ENCODE measurements around the gene TMEM161B.
"Not testable (repeated sequence)": the region's sequence is repeated elsewhere in the genome, so short reads cannot be mapped to it uniquely, and the experiment has no call there.

TMEM161B gene

DNA sequence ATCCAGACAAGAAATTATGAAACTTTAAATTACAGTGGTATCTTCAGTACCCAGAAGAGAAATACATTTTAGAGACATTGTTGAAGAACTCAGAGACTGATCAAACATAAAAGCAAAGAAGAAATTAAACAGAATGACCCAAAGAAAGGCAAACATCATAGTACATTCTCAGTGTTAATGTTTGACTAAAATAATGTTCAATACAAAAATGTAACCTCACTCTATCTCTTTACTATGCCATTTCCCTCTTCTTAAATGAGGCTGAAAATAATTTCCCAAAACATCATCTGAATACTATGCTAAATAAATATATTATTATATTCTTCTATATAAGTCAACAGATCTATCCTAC lies 22.8 kb downstream of the TMEM161B start:
- Histone ChIP-seq H3K4me1 (ENCODE audit: control insufficient read depth, insufficient read depth, low read length) (no peaks in the 10 kb centered on the region), H3K4me3 (ENCODE audit: low read length) (no peak overlapping the region), H3K27me3 (ENCODE audit: control insufficient read depth, insufficient read depth, low read length) (no peaks in the 10 kb centered on the region), H3K9ac (ENCODE audit: low read length) (no peak overlapping the region), H3K27ac (ENCODE audit: low read depth, low read length) (no peak overlapping the region), H3K36me3 (ENCODE audit: control insufficient read depth, insufficient read depth, low read length) (no peaks in the 10 kb centered on the region)

DNA sequence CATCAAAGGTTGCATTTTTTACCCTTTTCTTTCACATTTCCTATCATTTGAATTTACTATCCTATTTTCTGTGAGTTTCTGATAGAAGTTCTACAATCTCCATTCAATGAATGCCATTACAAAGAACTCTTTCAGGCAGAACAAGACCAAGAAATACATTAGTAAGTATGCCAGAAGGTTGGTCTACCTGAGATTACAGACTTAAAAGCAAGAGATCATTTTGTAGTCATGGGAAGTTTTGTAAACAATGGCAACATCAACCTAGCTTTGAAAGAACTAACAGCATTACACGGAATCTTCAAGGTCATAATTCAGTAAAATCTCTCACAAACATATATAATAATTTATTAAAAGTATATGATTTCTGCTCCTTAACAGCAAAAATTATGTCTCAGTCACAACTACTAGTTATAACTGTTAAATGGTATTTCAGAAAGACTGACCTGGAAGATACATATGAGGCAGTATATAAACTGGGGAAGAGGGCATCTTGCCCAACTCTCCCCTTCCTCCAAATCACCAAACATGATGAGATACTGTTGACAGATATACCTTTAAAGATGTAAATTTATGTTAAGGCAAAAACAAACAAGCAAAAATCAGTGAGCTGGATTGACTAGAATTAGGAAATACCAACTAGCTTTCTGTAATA lies 23.3 kb downstream of the TMEM161B start:
- no peak overlapping the region for H3K4me3 ChIP-seq (ENCODE audit: low read length)
- H3K9ac ChIP-seq (ENCODE audit: low read length): no peak overlapping the region
- no peak overlapping the region for H3K27ac ChIP-seq (ENCODE audit: low read depth, low read length)
- no peaks in the 10 kb centered on the region for H3K4me1 ChIP-seq (ENCODE audit: control insufficient read depth, insufficient read depth, low read length)
- no peaks in the 10 kb centered on the region for H3K27me3 ChIP-seq (ENCODE audit: control insufficient read depth, insufficient read depth, low read length)
- H3K36me3 ChIP-seq (ENCODE audit: control insufficient read depth, insufficient read depth, low read length): no peaks in the 10 kb centered on the region

GRCh38 chr5:88244686-88245085 lies 24.0 kb downstream of the TMEM161B start:
- no peak overlapping the region for H3K4me3 ChIP-seq (ENCODE audit: low read length)
- no peaks in the 10 kb centered on the region for H3K4me1 ChIP-seq (ENCODE audit: control insufficient read depth, insufficient read depth, low read length)
- no peaks in the 10 kb centered on the region for H3K36me3 ChIP-seq (ENCODE audit: control insufficient read depth, insufficient read depth, low read length)
- no peak overlapping the region for H3K9ac ChIP-seq (ENCODE audit: low read length)
- H3K27ac ChIP-seq (ENCODE audit: low read depth, low read length): no peak overlapping the region
- H3K27me3 ChIP-seq (ENCODE audit: control insufficient read depth, insufficient read depth, low read length): no peaks in the 10 kb centered on the region

DNA sequence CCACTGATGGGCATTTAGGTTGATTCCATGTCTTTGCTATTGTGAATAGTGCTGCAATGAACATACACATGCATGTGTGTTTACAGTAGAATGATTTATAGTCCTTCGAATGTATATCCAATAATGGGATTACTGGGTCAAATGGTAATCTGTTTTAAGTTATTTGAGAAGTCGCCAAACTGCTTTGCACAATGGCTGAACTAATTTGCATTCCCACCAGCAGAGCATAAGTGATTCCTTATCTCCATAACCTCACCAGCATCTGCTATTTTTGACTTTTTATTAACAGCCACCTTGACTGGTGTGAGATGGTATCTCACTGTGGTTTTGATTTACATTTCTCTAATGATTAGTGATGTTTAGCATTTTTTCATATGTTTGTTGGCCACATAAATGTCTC lies 25.2 kb downstream of the TMEM161B start:
- not testable (repeated sequence) for H3K27me3 ChIP-seq (ENCODE audit: control insufficient read depth, insufficient read depth, low read length); H3K27ac ChIP-seq (ENCODE audit: low read depth, low read length); H3K36me3 ChIP-seq (ENCODE audit: control insufficient read depth, insufficient read depth, low read length); H3K9ac ChIP-seq (ENCODE audit: low read length); H3K4me1 ChIP-seq (ENCODE audit: control insufficient read depth, insufficient read depth, low read length); H3K4me3 ChIP-seq (ENCODE audit: low read length)

GRCh38 chr5:88238732-88239131 lies 29.9 kb downstream of the TMEM161B start:
- H3K27me3 ChIP-seq (ENCODE audit: control insufficient read depth, insufficient read depth, low read length): no peaks in the 10 kb centered on the region
- H3K4me3 ChIP-seq (ENCODE audit: low read length): no peak overlapping the region
- H3K9ac ChIP-seq (ENCODE audit: low read length): no peak overlapping the region
- H3K36me3 ChIP-seq (ENCODE audit: control insufficient read depth, insufficient read depth, low read length): no peaks in the 10 kb centered on the region
- H3K27ac ChIP-seq (ENCODE audit: low read depth, low read length): no peak overlapping the region
- H3K4me1 ChIP-seq (ENCODE audit: control insufficient read depth, insufficient read depth, low read length): no peaks in the 10 kb centered on the region

- no peaks in the 10 kb centered on the region for H3K4me1 ChIP-seq (ENCODE audit: control insufficient read depth, insufficient read depth, low read length)
- no peak overlapping the region for H3K9ac ChIP-seq (ENCODE audit: low read length)
- no peak overlapping the region for H3K4me3 ChIP-seq (ENCODE audit: low read length)
- no peaks in the 10 kb centered on the region for H3K36me3 ChIP-seq (ENCODE audit: control insufficient read depth, insufficient read depth, low read length)
- no peak overlapping the region for H3K27ac ChIP-seq (ENCODE audit: low read depth, low read length)
- no peaks in the 10 kb centered on the region for H3K27me3 ChIP-seq (ENCODE audit: control insufficient read depth, insufficient read depth, low read length)
These were observed 31.6 kb downstream of the TMEM161B start for GRCh38 chr5:88236866-88237642.

DNA sequence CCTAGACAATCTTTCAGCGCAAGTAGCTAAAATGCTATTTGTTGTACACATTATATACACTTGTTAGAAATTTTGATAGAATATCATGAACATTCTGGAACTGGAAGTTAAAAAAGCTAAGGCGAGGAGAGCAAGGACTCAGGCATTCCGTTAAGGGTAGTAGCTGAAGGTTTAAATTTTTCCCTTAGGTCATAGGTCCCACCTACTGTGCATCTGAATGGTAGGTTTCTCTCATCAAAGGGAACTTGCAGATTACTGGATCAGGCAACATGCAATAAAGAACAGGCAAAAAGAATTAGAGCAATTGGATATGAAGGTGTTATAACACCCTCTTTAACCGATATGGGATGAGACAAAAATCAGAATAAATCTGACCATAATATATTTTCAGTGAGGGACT lies 32.8 kb downstream of the TMEM161B start:
- Histone ChIP-seq H3K27ac (ENCODE audit: low read depth, low read length) (no peak overlapping the region), H3K4me3 (ENCODE audit: low read length) (no peak overlapping the region), H3K36me3 (ENCODE audit: control insufficient read depth, insufficient read depth, low read length) (no peaks in the 10 kb centered on the region), H3K9ac (ENCODE audit: low read length) (no peak overlapping the region), H3K4me1 (ENCODE audit: control insufficient read depth, insufficient read depth, low read length) (no peaks in the 10 kb centered on the region), H3K27me3 (ENCODE audit: control insufficient read depth, insufficient read depth, low read length) (no peaks in the 10 kb centered on the region)

DNA sequence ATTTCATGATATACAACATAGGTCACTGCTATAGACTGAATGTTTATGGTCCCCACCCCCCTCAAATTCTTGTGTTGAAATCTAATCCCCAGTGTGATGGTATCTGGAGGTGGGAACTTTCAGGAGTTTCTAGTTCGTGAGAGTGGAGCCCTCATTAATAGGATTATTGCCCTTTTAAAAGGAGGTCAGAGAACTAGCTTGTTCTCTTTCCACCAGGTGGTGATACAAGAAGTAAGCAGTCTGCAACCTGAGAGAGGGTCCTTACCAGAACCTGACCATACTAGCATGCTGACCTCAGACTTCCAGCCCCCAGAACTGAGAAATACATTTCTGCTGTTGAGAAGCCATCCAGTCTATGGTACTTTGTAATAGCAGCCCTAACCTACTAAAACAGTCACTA lies 33.3 kb downstream of the TMEM161B start:
- H3K4me1 ChIP-seq (ENCODE audit: control insufficient read depth, insufficient read depth, low read length): no peaks in the 10 kb centered on the region
- no peak overlapping the region for H3K27ac ChIP-seq (ENCODE audit: low read depth, low read length)
- no peak overlapping the region for H3K9ac ChIP-seq (ENCODE audit: low read length)
- H3K36me3 ChIP-seq (ENCODE audit: control insufficient read depth, insufficient read depth, low read length): no peaks in the 10 kb centered on the region
- H3K27me3 ChIP-seq (ENCODE audit: control insufficient read depth, insufficient read depth, low read length): no peaks in the 10 kb centered on the region
- no peak overlapping the region for H3K4me3 ChIP-seq (ENCODE audit: low read length)

GRCh38 chr5:88230546-88231066 lies 38.0 kb downstream of the TMEM161B start:
- H3K36me3 ChIP-seq (ENCODE audit: control insufficient read depth, insufficient read depth, low read length): no peaks in the 10 kb centered on the region
- H3K4me3 ChIP-seq (ENCODE audit: low read length): no peak overlapping the region
- no peaks in the 10 kb centered on the region for H3K4me1 ChIP-seq (ENCODE audit: control insufficient read depth, insufficient read depth, low read length)
- no peak overlapping the region for H3K9ac ChIP-seq (ENCODE audit: low read length)
- H3K27me3 ChIP-seq (ENCODE audit: control insufficient read depth, insufficient read depth, low read length): no peaks in the 10 kb centered on the region
- H3K27ac ChIP-seq (ENCODE audit: low read depth, low read length): no peak overlapping the region

- H3K9ac ChIP-seq (ENCODE audit: low read length): no peak overlapping the region
- no peaks in the 10 kb centered on the region for H3K36me3 ChIP-seq (ENCODE audit: control insufficient read depth, insufficient read depth, low read length)
- H3K4me3 ChIP-seq (ENCODE audit: low read length): no peak overlapping the region
- no peak overlapping the region for H3K27ac ChIP-seq (ENCODE audit: low read depth, low read length)
- H3K27me3 ChIP-seq (ENCODE audit: control insufficient read depth, insufficient read depth, low read length): no peaks in the 10 kb centered on the region
- H3K4me1 ChIP-seq (ENCODE audit: control insufficient read depth, insufficient read depth, low read length): no peaks in the 10 kb centered on the region
These were observed 41.7 kb downstream of the TMEM161B start for GRCh38 chr5:88226881-88227450.

- H3K4me3 ChIP-seq (ENCODE audit: low read length): no peak overlapping the region
- H3K27me3 ChIP-seq (ENCODE audit: control insufficient read depth, insufficient read depth, low read length): no peaks in the 10 kb centered on the region
- no peak overlapping the region for H3K9ac ChIP-seq (ENCODE audit: low read length)
- H3K27ac ChIP-seq (ENCODE audit: low read depth, low read length): no peak overlapping the region
- peaks cover 6% of the 10 kb centered on the region for H3K36me3 ChIP-seq (ENCODE audit: control insufficient read depth, insufficient read depth, low read length)
- H3K4me1 ChIP-seq (ENCODE audit: control insufficient read depth, insufficient read depth, low read length): no peaks in the 10 kb centered on the region
These were observed 54.0 kb downstream of the TMEM161B start for GRCh38 chr5:88214655-88215054.

- Histone ChIP-seq H3K4me3 (ENCODE audit: low read length) (no peak overlapping the region), H3K9ac (ENCODE audit: low read length) (no peak overlapping the region), H3K36me3 (ENCODE audit: control insufficient read depth, insufficient read depth, low read length) (peaks cover 3% of the 10 kb centered on the region), H3K27me3 (ENCODE audit: control insufficient read depth, insufficient read depth, low read length) (no peaks in the 10 kb centered on the region), H3K4me1 (ENCODE audit: control insufficient read depth, insufficient read depth, low read length) (no peaks in the 10 kb centered on the region), H3K27ac (ENCODE audit: low read depth, low read length) (no peak overlapping the region)
These were observed 61.1 kb downstream of the TMEM161B start for GRCh38 chr5:88207575-88207974.
